Vagina (tissue), 2 donors: Measurements from ENCODE around the gene EMB. TPM values are rescaled to one million over a fixed set of nuclear protein-coding genes. Genes with fewer than 3 reads are reported as not detected.
"Not testable (repeated sequence)": the region's sequence is repeated elsewhere in the genome, so short reads cannot be mapped to it uniquely, and the experiment has no call there.

Experiments used
- DNase-seq, 2 donors: peaks; one replicate each; pipeline ENCODE4 v3.0.0-alpha.2; 2017; ENCODE audit errors: extremely low spot score in 2 of 2
- H3K27ac ChIP-seq: fragments of 200-600 bp; sonication (generic); one replicate; pipeline ENCODE4 v1.5.1; 2019
- H3K27me3 ChIP-seq: fragments of 200-600 bp; sonication (generic); one replicate; pipeline ENCODE4 v1.5.1; 2019
- H3K36me3 ChIP-seq, 2 donors: fragments of 200-600 bp; sonication (generic); one replicate each; pipeline ENCODE4 v1.5.1; 2017 to 2019
- H3K4me1 ChIP-seq: fragments of 200-600 bp; sonication (generic); one replicate; pipeline ENCODE4 v1.5.1; 2019
- H3K4me3 ChIP-seq, 2 donors: fragments of 200-600 bp; sonication (generic); 1 replicate in 1 of 2; 2 replicates in 1 of 2; pipeline ENCODE4 v1.5.1; 2016 to 2019
- H3K9me3 ChIP-seq: fragments of 200-600 bp; sonication (generic); one replicate; pipeline ENCODE4 v1.5.1; 2019
- CTCF ChIP-seq, 3 experiments: fragments of 450-650 bp in 2 of 3; fragments of 200-600 bp in 1 of 3; sonication (generic) in 1 of 3; IDR thresholded peaks; one replicate each; pipeline ENCODE4 v1.5.1; 2017 to 2019; ENCODE audit warnings: antibody characterized with exemption in 3 of 3, mild to moderate bottlenecking in 2 of 3, moderate library complexity in 2 of 3
- POLR2A ChIP-seq, 2 donors: fragments of 450-650 bp; IDR thresholded peaks; one replicate each; pipeline ENCODE4 v1.6.1; 2017; ENCODE audit warnings: antibody characterized with exemption in 2 of 2, mild to moderate bottlenecking in 2 of 2, moderate library complexity in 2 of 2
- POLR2AphosphoS5 ChIP-seq, 2 donors: sonication (generic); formaldehyde crosslinking; IDR thresholded peaks; one replicate each; pipeline ENCODE4 v1.9.0; 2017; ENCODE audit warnings: antibody characterized with exemption in 2 of 2, mild to moderate bottlenecking in 2 of 2, low read depth in 1 of 2; ENCODE audit not compliant: insufficient read depth in 1 of 2
- intact Hi-C: fragments of 100-400 bp; cut with DNase I; formaldehyde crosslinking; loops from one replicate; pipeline ENCODE4 v1.15.1; 2023
- total RNA-seq: library from RNA; depleted of rRNA; stranded (reverse); fragments of >200 nt; gene quantifications from one replicate; pipeline ENCODE4 v1.2.3, GENCODE V29; 2016

EMB gene
- total RNA-seq, 1 donor from 2014 or later: 10.1 TPM

GRCh38 chr5:50439221-50439620, 1.9 kb downstream of the EMB start:
- intact Hi-C loops: no loop called here
- DNase-seq: no peak
- H3K9me3 ChIP-seq: no peaks in the 10 kb centered on the region
- TF ChIP-seq POLR2AphosphoS5 (IDR thresholded peaks at IDR 0.05; ENCODE audit: insufficient read depth in 1 of 2, low read depth in 1 of 2): no peak
- TF ChIP-seq CTCF (IDR thresholded peaks at IDR 0.05): no peak
- no peak for TF ChIP-seq POLR2A (IDR thresholded peaks at IDR 0.05)
- no peak overlapping the region for H3K27ac ChIP-seq
- no peaks in the 10 kb centered on the region for H3K36me3 ChIP-seq
- no peak overlapping the region for H3K4me3 ChIP-seq
- H3K27me3 ChIP-seq: no peaks in the 10 kb centered on the region
- H3K4me1 ChIP-seq: peaks cover 6% of the 10 kb centered on the region

GRCh38 chr5:50438060-50438459, 3.0 kb downstream of the EMB start:
- H3K27me3 ChIP-seq, H3K4me3 ChIP-seq, H3K36me3 ChIP-seq, H3K9me3 ChIP-seq, DNase-seq, H3K4me1 ChIP-seq, intact Hi-C loops, H3K27ac ChIP-seq: not testable (repeated sequence)

- Histone ChIP-seq H3K9me3 (no peaks in the 10 kb centered on the region), H3K4me1 (no peaks in the 10 kb centered on the region), H3K4me3 (no peak overlapping the region), H3K27me3 (no peaks in the 10 kb centered on the region), H3K27ac (no peak overlapping the region), H3K36me3 (no peaks in the 10 kb centered on the region)
- TF ChIP-seq POLR2AphosphoS5 (IDR thresholded peaks at IDR 0.05; ENCODE audit: insufficient read depth in 1 of 2, low read depth in 1 of 2): no peak
- TF ChIP-seq POLR2A (IDR thresholded peaks at IDR 0.05): no peak
- TF ChIP-seq CTCF (IDR thresholded peaks at IDR 0.05): no peak
- intact Hi-C loops: no loop called here
- DNase-seq: no peak
Observed at GRCh38 chr5:50435168-50435567, 5.9 kb downstream of the EMB start.

- H3K4me1 ChIP-seq, DNase-seq, H3K4me3 ChIP-seq, H3K27me3 ChIP-seq, H3K36me3 ChIP-seq, H3K9me3 ChIP-seq, H3K27ac ChIP-seq, intact Hi-C loops: not testable (repeated sequence)
Observed at GRCh38 chr5:50431133-50431904, 9.8 kb downstream of the EMB start.

- H3K4me3 ChIP-seq, H3K27ac ChIP-seq, H3K9me3 ChIP-seq, H3K27me3 ChIP-seq, intact Hi-C loops, H3K36me3 ChIP-seq, DNase-seq, H3K4me1 ChIP-seq: not testable (repeated sequence)
Observed at GRCh38 chr5:50423100-50423799, 17.8 kb downstream of the EMB start.

- H3K27ac ChIP-seq, H3K36me3 ChIP-seq, intact Hi-C loops, H3K4me1 ChIP-seq, H3K27me3 ChIP-seq, DNase-seq, H3K4me3 ChIP-seq, H3K9me3 ChIP-seq: not testable (repeated sequence)
Observed at GRCh38 chr5:50421184-50421950, 19.7 kb downstream of the EMB start.
